Choroid plexus epithelial cell (primary cell): ENCODE data around the gene SERPINE2.

Experiments
- DNase-seq: peaks from one replicate; pipeline ENCODE4 v3.0.0-alpha.2; 2010; ENCODE audit warnings: low read depth
- H3K4me3 ChIP-seq: 2 replicates; pipeline ENCODE4 v1.5.1; 2011; ENCODE audit warnings: low read depth, mild to moderate bottlenecking, control low read depth, low read length, moderate library complexity
- CTCF ChIP-seq: conservative IDR thresholded peaks from 2 replicates; pipeline ENCODE4 v1.5.1; 2011; ENCODE audit warnings: low read depth, mild to moderate bottlenecking, control low read depth, inconsistent platforms, low read length, moderate library complexity

Gene SERPINE2

GRCh38 chr2:224036731-224037361, 2.2 kb downstream of the SERPINE2 start:
- DNase-seq: no peak
- H3K4me3 ChIP-seq: no peak overlapping the region
- no peak for TF ChIP-seq CTCF

GRCh38 chr2:224034017-224034416, 5.1 kb downstream of the SERPINE2 start:
- H3K4me3 ChIP-seq: no peak overlapping the region
- no peak for DNase-seq
- TF ChIP-seq CTCF: no peak

- no peak for DNase-seq
- H3K4me3 ChIP-seq: no peak overlapping the region
- TF ChIP-seq CTCF: no peak
Observed at GRCh38 chr2:224033601-224034000, 5.5 kb downstream of the SERPINE2 start.

- no peak for TF ChIP-seq CTCF
- no peak for DNase-seq
- no peak overlapping the region for H3K4me3 ChIP-seq
Observed at GRCh38 chr2:224032283-224032682, 6.8 kb downstream of the SERPINE2 start.

GRCh38 chr2:224031358-224031970, 7.6 kb downstream of the SERPINE2 start:
- DNase-seq: no peak
- TF ChIP-seq CTCF: no peak
- H3K4me3 ChIP-seq: no peak overlapping the region

- DNase-seq: no peak
- TF ChIP-seq CTCF: no peak
- no peak overlapping the region for H3K4me3 ChIP-seq
Observed at GRCh38 chr2:224030786-224031185, 8.3 kb downstream of the SERPINE2 start.

- DNase-seq: no peak
- H3K4me3 ChIP-seq: no peak overlapping the region
- no peak for TF ChIP-seq CTCF
Observed at GRCh38 chr2:224029876-224030275, 9.2 kb downstream of the SERPINE2 start.
